HEK293 (cell line): ENCODE data around the gene SUMO3.

Experiments
- ATF2 ChIP-seq: fragments of 450-650 bp; formaldehyde crosslinking; IDR thresholded peaks from 2 replicates; pipeline ENCODE4 v1.5.1; 2016; ENCODE audit warnings: missing biosample characterization, missing genetic modification characterization, low read depth
- GFI1B ChIP-seq: fragments of 450-650 bp; formaldehyde crosslinking; IDR thresholded peaks from 2 replicates; pipeline ENCODE4 v1.5.1; 2016; ENCODE audit warnings: missing biosample characterization, missing genetic modification characterization
- GLI4 ChIP-seq: fragments of 450-650 bp; formaldehyde crosslinking; IDR thresholded peaks from 2 replicates; pipeline ENCODE4 v1.5.1; 2016; ENCODE audit warnings: missing biosample characterization, missing genetic modification characterization
- GLIS1 ChIP-seq: fragments of 450-650 bp; formaldehyde crosslinking; IDR thresholded peaks from 2 replicates; pipeline ENCODE4 v1.5.1; 2016; ENCODE audit warnings: missing biosample characterization, missing genetic modification characterization
- HIC1 ChIP-seq: fragments of 450-650 bp; formaldehyde crosslinking; IDR thresholded peaks from 2 replicates; pipeline ENCODE4 v1.5.1; 2016; ENCODE audit warnings: missing biosample characterization, missing genetic modification characterization
- KLF1 ChIP-seq: fragments of 450-650 bp; formaldehyde crosslinking; IDR thresholded peaks from 2 replicates; pipeline ENCODE4 v1.5.1; 2016; ENCODE audit warnings: missing biosample characterization, missing genetic modification characterization
- KLF10 ChIP-seq: fragments of 450-650 bp; IDR thresholded peaks from 2 replicates; pipeline ENCODE4 v1.5.1; 2018; ENCODE audit warnings: missing biosample characterization, mild to moderate bottlenecking, missing genetic modification characterization
- RBAK ChIP-seq: fragments of 450-650 bp; formaldehyde crosslinking; IDR thresholded peaks from 2 replicates; pipeline ENCODE4 v1.5.1; 2016; ENCODE audit warnings: missing biosample characterization, missing genetic modification characterization
- REST ChIP-seq: fragments of 450-650 bp; formaldehyde crosslinking; IDR thresholded peaks from 2 replicates; pipeline ENCODE4 v1.5.1; 2016; ENCODE audit warnings: missing biosample characterization, missing genetic modification characterization
- SCRT1 ChIP-seq: fragments of 450-650 bp; formaldehyde crosslinking; IDR thresholded peaks from 2 replicates; pipeline ENCODE4 v1.5.1; 2016; ENCODE audit warnings: missing biosample characterization, missing genetic modification characterization, borderline replicate concordance
- SP7 ChIP-seq: fragments of 450-650 bp; formaldehyde crosslinking; IDR thresholded peaks from 2 replicates; pipeline ENCODE4 v1.5.1; 2016; ENCODE audit warnings: missing biosample characterization, missing genetic modification characterization
- TCF7L2 ChIP-seq: IDR thresholded peaks from 2 replicates; pipeline ENCODE4 v1.6.1; 2011; ENCODE audit warnings: low read depth, mild to moderate bottlenecking, inconsistent platforms, low read length, moderate library complexity, borderline replicate concordance
- TRIM28 ChIP-seq: IDR thresholded peaks from 2 replicates; pipeline ENCODE4 v1.6.1; 2011; ENCODE audit warnings: low read length, control low read depth, borderline replicate concordance
- ZBTB17 ChIP-seq: fragments of 450-650 bp; formaldehyde crosslinking; IDR thresholded peaks from 2 replicates; pipeline ENCODE4 v1.5.1; 2016; ENCODE audit warnings: missing biosample characterization, missing genetic modification characterization
- ZNF132 ChIP-seq: fragments of 450-650 bp; formaldehyde crosslinking; IDR thresholded peaks from 2 replicates; pipeline ENCODE4 v1.5.1; 2017; ENCODE audit warnings: missing biosample characterization, missing genetic modification characterization, borderline replicate concordance
- ZNF221 ChIP-seq: fragments of 450-650 bp; formaldehyde crosslinking; IDR thresholded peaks from 2 replicates; pipeline ENCODE4 v1.5.1; 2017; ENCODE audit warnings: missing biosample characterization, missing genetic modification characterization, borderline replicate concordance
- ZNF23 ChIP-seq: fragments of 450-650 bp; formaldehyde crosslinking; IDR thresholded peaks from 2 replicates; pipeline ENCODE4 v1.5.1; 2016; ENCODE audit warnings: missing biosample characterization, missing genetic modification characterization, borderline replicate concordance
- ZNF239 ChIP-seq: fragments of 450-650 bp; formaldehyde crosslinking; IDR thresholded peaks from 2 replicates; pipeline ENCODE4 v1.5.1; 2016; ENCODE audit warnings: missing biosample characterization, missing genetic modification characterization
- ZNF280D ChIP-seq: fragments of 450-650 bp; formaldehyde crosslinking; IDR thresholded peaks from 2 replicates; pipeline ENCODE4 v1.5.1; 2016; ENCODE audit warnings: missing biosample characterization, missing genetic modification characterization
- ZNF513 ChIP-seq: fragments of 450-650 bp; IDR thresholded peaks from 2 replicates; pipeline ENCODE4 v1.5.1; 2018; ENCODE audit warnings: missing biosample characterization, missing genetic modification characterization
- ZNF548 ChIP-seq: fragments of 450-650 bp; formaldehyde crosslinking; IDR thresholded peaks from 2 replicates; pipeline ENCODE4 v1.5.1; 2016; ENCODE audit warnings: missing biosample characterization, missing genetic modification characterization
- ZNF558 ChIP-seq: fragments of 450-650 bp; formaldehyde crosslinking; IDR thresholded peaks from 2 replicates; pipeline ENCODE4 v1.5.1; 2016; ENCODE audit warnings: missing biosample characterization, missing genetic modification characterization
- ZNF600 ChIP-seq: fragments of 450-650 bp; formaldehyde crosslinking; IDR thresholded peaks from 2 replicates; pipeline ENCODE4 v1.5.1; 2016; ENCODE audit warnings: missing biosample characterization, missing genetic modification characterization
- ZNF785 ChIP-seq: fragments of 450-650 bp; formaldehyde crosslinking; IDR thresholded peaks from 2 replicates; pipeline ENCODE4 v1.5.1; 2016; ENCODE audit warnings: missing biosample characterization, missing genetic modification characterization
- ZNF830 ChIP-seq: fragments of 450-650 bp; IDR thresholded peaks from 2 replicates; pipeline ENCODE4 v1.5.0; 2018; ENCODE audit warnings: missing biosample characterization, missing genetic modification characterization, low read depth, mild to moderate bottlenecking, moderate library complexity
- ZNF837 ChIP-seq: fragments of 450-650 bp; formaldehyde crosslinking; IDR thresholded peaks from 2 replicates; pipeline ENCODE4 v1.5.1; 2016; ENCODE audit warnings: missing biosample characterization, missing genetic modification characterization
- ZSCAN4 ChIP-seq: fragments of 450-650 bp; formaldehyde crosslinking; IDR thresholded peaks from 2 replicates; pipeline ENCODE4 v1.5.1; 2017; ENCODE audit warnings: missing biosample characterization, missing genetic modification characterization
- ZXDB ChIP-seq: fragments of 450-650 bp; formaldehyde crosslinking; IDR thresholded peaks from 2 replicates; pipeline ENCODE4 v1.5.1; 2016; ENCODE audit warnings: missing biosample characterization, missing genetic modification characterization

Gene SUMO3

GRCh38 chr21:44822484-44823178 lies 4.8 kb upstream of the SUMO3 start (continued):
- TF ChIP-seq REST (tag by site-specific recombination) (no peak), ZSCAN4 (tag by site-specific recombination) (no peak), ZXDB (tag by site-specific recombination) (no peak), ZNF132 (tag by site-specific recombination) (no peak), ZNF513 (tag by site-specific recombination) (no peak), ATF2 (tag by site-specific recombination) (no peak), RBAK (tag by site-specific recombination) (no peak), ZNF830 (tag by site-specific recombination) (no peak), SCRT1 (tag by site-specific recombination) (no peak), KLF1 (no peak), GFI1B (no peak), ZNF785 (tag by site-specific recombination) (no peak), ZNF280D (tag by site-specific recombination) (peak; percentile 66; the same call in 1 of the 2 replicates), ZNF600 (no peak), HIC1 (tag by site-specific recombination) (no peak), SP7 (tag by site-specific recombination) (0 out of 2 replicates have a peak, but pooled peaks have one; percentile 36), ZNF221 (tag by site-specific recombination) (no peak), TCF7L2 (no peak), GLI4 (tag by site-specific recombination) (0 out of 2 replicates have a peak, but pooled peaks have one; percentile 9), ZBTB17 (tag by site-specific recombination) (0 out of 2 replicates have a peak, but pooled peaks have one; percentile 9), ZNF548 (tag by site-specific recombination) (no peak), ZNF239 (no peak), KLF10 (tag by site-specific recombination) (no peak), ZNF837 (tag by site-specific recombination) (no peak), GLIS1 (tag by site-specific recombination) (no peak), ZNF558 (tag by site-specific recombination) (peak; percentile 70; the same call in 1 of the 2 replicates), ZNF23 (no peak), TRIM28 (no peak; the same call in 1 of the 2 replicates)
